Astrocyte (in vitro differentiated cells and primary cell): ENCODE results near the gene LRRK1. TPM values are rescaled to one million over a fixed set of nuclear protein-coding genes. Genes with fewer than 3 reads are reported as not detected.

Experiments used
- DNase-seq: peaks from one replicate; pipeline ENCODE4 v3.0.0-alpha.2; 2010; ENCODE audit warnings: low read depth
- FAIRE-seq: peaks from 2 replicates; lab custom pipeline; 2011; peaks lifted over from hg19 to GRCh38; lab: Jason Lieb, UNC
- H2AFZ ChIP-seq: 2 replicates; pipeline ENCODE4 v1.6.0; 2012; ENCODE audit warnings: low read depth, low read length, inconsistent platforms
- H3K27ac ChIP-seq: 2 replicates; pipeline ENCODE4 v1.5.1; 2011; ENCODE audit warnings: low read depth, low read length, inconsistent platforms
- H3K27me3 ChIP-seq: 2 replicates; pipeline ENCODE4 v1.6.0; 2011; ENCODE audit warnings: low read length, inconsistent platforms; ENCODE audit not compliant: insufficient read depth
- H3K36me3 ChIP-seq: 2 replicates; pipeline ENCODE4 v1.5.1; 2011; ENCODE audit warnings: low read length, inconsistent platforms; ENCODE audit not compliant: insufficient read depth
- H3K4me1 ChIP-seq: 2 replicates; pipeline ENCODE4 v1.5.1; 2011; ENCODE audit warnings: low read length, inconsistent platforms; ENCODE audit not compliant: insufficient read depth
- H3K4me2 ChIP-seq: 2 replicates; pipeline ENCODE4 v1.6.0; 2012; ENCODE audit warnings: low read length, inconsistent platforms
- H3K4me3 ChIP-seq: 2 replicates; pipeline ENCODE4 v1.5.1; 2011; ENCODE audit warnings: low read depth, mild to moderate bottlenecking, low read length, inconsistent platforms; ENCODE audit not compliant: insufficient read depth
- H3K79me2 ChIP-seq: 2 replicates; pipeline ENCODE4 v1.6.0; 2012; ENCODE audit warnings: mild to moderate bottlenecking, low read length, inconsistent platforms; ENCODE audit not compliant: insufficient read depth
- H3K9ac ChIP-seq: 2 replicates; pipeline ENCODE4 v1.6.0; 2012; ENCODE audit warnings: mild to moderate bottlenecking, low read length, inconsistent platforms
- H3K9me3 ChIP-seq: 2 replicates; pipeline ENCODE4 v1.5.1; 2012; ENCODE audit warnings: low read depth, mild to moderate bottlenecking, low read length, inconsistent platforms; ENCODE audit not compliant: insufficient read depth
- H4K20me1 ChIP-seq: 2 replicates; pipeline ENCODE4 v1.6.0; 2012; ENCODE audit warnings: low read length, inconsistent platforms; ENCODE audit not compliant: insufficient read depth
- H3K27ac Mint-ChIP-seq: one replicate; pipeline ENCODE4 v1.8.0; 2021; ENCODE audit warnings: mild to moderate bottlenecking, mixed read lengths; ENCODE audit not compliant: unreplicated experiment
- H3K27me3 Mint-ChIP-seq: one replicate; pipeline ENCODE4 v1.8.0; 2021; ENCODE audit warnings: low read depth, mixed read lengths; ENCODE audit not compliant: unreplicated experiment
- H3K36me3 Mint-ChIP-seq: one replicate; pipeline ENCODE4 v1.8.0; 2021; ENCODE audit warnings: low read depth, mixed read lengths; ENCODE audit not compliant: unreplicated experiment
- H3K4me1 Mint-ChIP-seq: one replicate; pipeline ENCODE4 v1.8.0; 2021; ENCODE audit warnings: low read depth, mixed read lengths; ENCODE audit not compliant: unreplicated experiment
- H3K4me3 Mint-ChIP-seq: one replicate; pipeline ENCODE4 v1.8.0; 2021; ENCODE audit warnings: mild to moderate bottlenecking, moderate library complexity, mixed read lengths; ENCODE audit not compliant: unreplicated experiment
- H3K9me3 Mint-ChIP-seq: one replicate; pipeline ENCODE4 v1.8.0; 2021; ENCODE audit warnings: mild to moderate bottlenecking, mixed read lengths; ENCODE audit not compliant: unreplicated experiment
- CTCF ChIP-seq: IDR thresholded peaks from 2 replicates; pipeline ENCODE4 v1.5.1; 2011; ENCODE audit warnings: low read depth, mild to moderate bottlenecking, inconsistent platforms, low read length, moderate library complexity; ENCODE audit not compliant: insufficient read depth
- EZH2 ChIP-seq: IDR thresholded peaks from 2 replicates; pipeline ENCODE4 v1.6.1; 2012; ENCODE audit warnings: mild to moderate bottlenecking, low read length, inconsistent platforms; ENCODE audit not compliant: insufficient read depth
- total RNA-seq: library from RNA; stranded (reverse); gene quantifications from 2 replicates; pipeline ENCODE4 v1.2.1, GENCODE V29; 2021

The LRRK1 gene
- total RNA-seq, 1 donor from 2014 or later = 0.41 TPM

- Histone ChIP-seq H3K4me1 (peaks cover 4% of the 10 kb centered on the region), H4K20me1 (no peaks in the 10 kb centered on the region), H3K79me2 (no peaks in the 10 kb centered on the region), H3K9me3 (no peaks in the 10 kb centered on the region), H3K4me3 (no peak overlapping the region), H3K36me3 (no peaks in the 10 kb centered on the region), H3K27ac (peak overlapping the region; percentile 10), H3K4me2 (peak overlapping the region; percentile 64), H2AFZ (peak overlapping the region; percentile 79), H3K9ac (peak overlapping the region; percentile 37), H3K27me3 (no peaks in the 10 kb centered on the region)
- FAIRE-seq (no peak), DNase-seq (no peak)
- TF ChIP-seq CTCF = no peak
- no peak for TF ChIP-seq EZH2
- no peaks in the 10 kb centered on the region for H3K4me1 Mint-ChIP-seq
- no peaks in the 10 kb centered on the region for H3K36me3 Mint-ChIP-seq
- no peak overlapping the region for H3K4me3 Mint-ChIP-seq
- H3K9me3 Mint-ChIP-seq = peaks cover 4% of the 10 kb centered on the region
- H3K27me3 Mint-ChIP-seq = peaks cover 30% of the 10 kb centered on the region
- no peak overlapping the region for H3K27ac Mint-ChIP-seq
Observed at GRCh38 chr15:100901702-100902435, 17.3 kb upstream of the LRRK1 start.

- peak; percentile 66 for DNase-seq
- no peaks in the 10 kb centered on the region for H3K36me3 ChIP-seq
- H3K27me3 Mint-ChIP-seq = peaks cover 26% of the 10 kb centered on the region
- peak overlapping the region; percentile 64 for H3K4me2 ChIP-seq
- H3K9me3 ChIP-seq = no peaks in the 10 kb centered on the region
- no peaks in the 10 kb centered on the region for H4K20me1 ChIP-seq
- no peak overlapping the region for H3K27ac Mint-ChIP-seq
- peaks cover 4% of the 10 kb centered on the region for H3K4me1 ChIP-seq
- TF ChIP-seq EZH2 = no peak
- TF ChIP-seq CTCF = no peak
- no peak overlapping the region for H3K4me3 ChIP-seq
- H2AFZ ChIP-seq = peak overlapping the region; percentile 79
- H3K27ac ChIP-seq = peak overlapping the region; percentile 10
- H3K27me3 ChIP-seq = no peaks in the 10 kb centered on the region
- H3K4me1 Mint-ChIP-seq = no peaks in the 10 kb centered on the region
- no peak for FAIRE-seq
- H3K9me3 Mint-ChIP-seq = peaks cover 4% of the 10 kb centered on the region
- H3K79me2 ChIP-seq = no peaks in the 10 kb centered on the region
- peak overlapping the region; percentile 37 for H3K9ac ChIP-seq
- no peak overlapping the region for H3K4me3 Mint-ChIP-seq
- no peaks in the 10 kb centered on the region for H3K36me3 Mint-ChIP-seq
Observed at GRCh38 chr15:100902436-100903167, 16.6 kb upstream of the LRRK1 start.
